Tibial nerve (tissue), 4 donors: Measurements from ENCODE around the gene USH1G. TPM values are rescaled to one million over a fixed set of nuclear protein-coding genes. Genes with fewer than 3 reads are reported as not detected.

Experiments used
- DNase-seq, 2 donors: peaks; one replicate each; pipeline ENCODE4 v3.0.0-alpha.2; 2019; ENCODE audit warnings: low spot score in 2 of 2
- H3K27ac ChIP-seq, 4 donors: fragments of 200-600 bp; sonication (generic) in 3 of 4; one replicate each; pipeline ENCODE4 v1.5.1; 2017 to 2019; ENCODE audit warnings: mild to moderate bottlenecking in 1 of 4
- H3K27me3 ChIP-seq, 2 donors: fragments of 200-600 bp; sonication (generic) in 1 of 2; one replicate each; pipeline versions ENCODE4 v1.5.1 to v1.6.0; 2017 to 2019
- H3K36me3 ChIP-seq, 3 donors: fragments of 200-600 bp; sonication (generic); one replicate each; pipeline ENCODE4 v1.5.1; 2018 to 2019
- H3K4me1 ChIP-seq, 4 donors: fragments of 200-600 bp; sonication (generic) in 3 of 4; one replicate each; pipeline ENCODE4 v1.5.1; 2017 to 2019
- H3K4me3 ChIP-seq, 4 donors: fragments of 200-600 bp; sonication (generic) in 3 of 4; one replicate each; pipeline ENCODE4 v1.5.1; 2017 to 2019; ENCODE audit warnings: mild to moderate bottlenecking in 1 of 4, moderate library complexity in 1 of 4
- H3K9me3 ChIP-seq, 4 donors: fragments of 200-600 bp; sonication (generic) in 3 of 4; one replicate each; pipeline ENCODE4 v1.5.1; 2017 to 2019
- CTCF ChIP-seq, 5 experiments: fragments of 200-600 bp in 3 of 5; fragments of 450-650 bp in 2 of 5; sonication (generic) in 3 of 5; IDR thresholded peaks; one replicate each; pipeline ENCODE4 v1.5.1; 2016 to 2019; ENCODE audit warnings: antibody characterized with exemption in 5 of 5, mild to moderate bottlenecking in 3 of 5, moderate library complexity in 2 of 5
- EP300 ChIP-seq, 2 donors: sonication (generic); formaldehyde crosslinking; IDR thresholded peaks; one replicate each; pipeline ENCODE4 v1.6.1; 2017; ENCODE audit warnings: antibody characterized with exemption in 2 of 2, mild to moderate bottlenecking in 1 of 2
- POLR2A ChIP-seq, 2 donors: fragments of 450-650 bp; IDR thresholded peaks; one replicate each; pipeline ENCODE4 v1.6.1; 2017; ENCODE audit warnings: antibody characterized with exemption in 2 of 2, mild to moderate bottlenecking in 2 of 2, moderate library complexity in 2 of 2
- whole genome bisulfite sequencing, 2 donors: methylation state at CpG; one replicate each; pipeline ENCODE4 v1.1.5; 2018; 5-methylcytosine and 5-hydroxymethylcytosine counted together
- total RNA-seq, 4 donors: library from RNA; depleted of rRNA; stranded (reverse); fragments of >200 nt; gene quantifications; one replicate each; pipeline ENCODE4 v1.1.0, GENCODE V29; 2016

USH1G gene
- total RNA-seq, 4 donors from 2014 or later: 0.87 TPM; not detected in 3

DNA sequence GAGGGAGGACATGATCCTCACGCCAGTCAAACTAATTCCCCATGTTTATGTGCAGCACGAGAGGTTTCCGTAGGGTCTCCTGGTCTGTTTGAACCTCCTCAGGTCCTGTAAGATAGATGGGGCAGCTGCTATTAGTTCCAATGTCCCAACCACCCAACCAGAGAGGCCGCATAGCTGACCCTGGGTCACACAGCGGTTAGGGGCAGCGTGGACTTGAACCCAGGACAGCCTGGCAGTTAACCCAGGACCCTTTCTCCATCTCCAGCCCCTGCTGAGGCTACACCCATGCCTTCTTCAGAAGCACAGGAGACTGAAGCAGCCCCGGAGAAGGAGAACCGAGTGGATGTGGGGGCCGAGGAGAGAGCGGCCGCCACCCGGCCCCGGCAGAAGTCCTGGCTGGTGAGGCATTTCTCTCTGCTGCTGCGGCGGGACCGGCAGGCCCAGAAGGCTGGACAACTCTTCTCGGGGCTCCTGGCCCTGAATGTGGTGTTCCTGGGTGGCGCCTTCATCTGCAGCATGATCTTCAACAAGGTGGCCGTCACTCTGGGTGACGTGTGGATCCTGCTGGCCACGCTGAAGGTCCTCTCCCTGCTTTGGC lies 18.2 kb upstream of the USH1G start:
- TF ChIP-seq CTCF (IDR thresholded peaks at IDR 0.05) (no peak), EP300 (IDR thresholded peaks at IDR 0.05) (no peak), POLR2A (IDR thresholded peaks at IDR 0.05) (no peak)
- 75 to 78% methylated on average over 15 to 18 of the region's 21 CpGs for WGBS, 2 donors
- Histone ChIP-seq H3K4me3 (no peak overlapping the region), H3K36me3 (no peaks in the 10 kb centered on the region), H3K27me3 (peaks cover 0 to 79% of the 10 kb centered on the region in 2 donors), H3K4me1 (peaks cover 0 to 2% (median under 1%) of the 10 kb centered on the region in 4 donors), H3K27ac (no peak overlapping the region), H3K9me3 (no peaks in the 10 kb centered on the region)
- DNase-seq: no peak

DNA sequence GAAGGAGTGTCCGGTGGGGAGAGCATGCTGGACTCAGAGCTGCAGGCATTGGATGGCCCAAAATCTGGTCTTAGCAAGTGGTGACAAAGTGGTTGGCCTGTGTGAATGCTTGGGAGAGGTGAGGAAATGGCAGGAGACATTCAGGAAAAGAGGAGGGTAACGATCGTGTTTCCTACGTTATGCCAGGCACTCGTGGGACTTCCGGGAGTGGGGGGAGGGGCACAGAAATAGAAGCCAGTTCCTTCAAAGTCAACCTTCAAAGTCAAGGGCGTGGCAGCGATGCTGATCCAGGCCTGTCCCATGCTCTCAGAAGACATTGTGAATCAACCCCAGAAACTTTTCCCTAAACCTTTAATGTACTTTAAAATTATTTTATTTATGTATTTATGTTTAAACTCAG lies 16.5 kb upstream of the USH1G start:
- 48 to 52% methylated on average over 8 of the region's 8 CpGs for WGBS, 2 donors
- DNase-seq: no peak
- Histone ChIP-seq H3K27me3 (peaks cover 0 to 92% of the 10 kb centered on the region in 2 donors), H3K4me1 (peaks cover 0 to 12% (median 3%) of the 10 kb centered on the region in 4 donors), H3K27ac (no peak overlapping the region), H3K9me3 (no peaks in the 10 kb centered on the region), H3K36me3 (no peaks in the 10 kb centered on the region), H3K4me3 (no peak overlapping the region)
- TF ChIP-seq EP300 (IDR thresholded peaks at IDR 0.05): no peak
- TF ChIP-seq CTCF (IDR thresholded peaks at IDR 0.05): no peak
- no peak for TF ChIP-seq POLR2A (IDR thresholded peaks at IDR 0.05)

DNA sequence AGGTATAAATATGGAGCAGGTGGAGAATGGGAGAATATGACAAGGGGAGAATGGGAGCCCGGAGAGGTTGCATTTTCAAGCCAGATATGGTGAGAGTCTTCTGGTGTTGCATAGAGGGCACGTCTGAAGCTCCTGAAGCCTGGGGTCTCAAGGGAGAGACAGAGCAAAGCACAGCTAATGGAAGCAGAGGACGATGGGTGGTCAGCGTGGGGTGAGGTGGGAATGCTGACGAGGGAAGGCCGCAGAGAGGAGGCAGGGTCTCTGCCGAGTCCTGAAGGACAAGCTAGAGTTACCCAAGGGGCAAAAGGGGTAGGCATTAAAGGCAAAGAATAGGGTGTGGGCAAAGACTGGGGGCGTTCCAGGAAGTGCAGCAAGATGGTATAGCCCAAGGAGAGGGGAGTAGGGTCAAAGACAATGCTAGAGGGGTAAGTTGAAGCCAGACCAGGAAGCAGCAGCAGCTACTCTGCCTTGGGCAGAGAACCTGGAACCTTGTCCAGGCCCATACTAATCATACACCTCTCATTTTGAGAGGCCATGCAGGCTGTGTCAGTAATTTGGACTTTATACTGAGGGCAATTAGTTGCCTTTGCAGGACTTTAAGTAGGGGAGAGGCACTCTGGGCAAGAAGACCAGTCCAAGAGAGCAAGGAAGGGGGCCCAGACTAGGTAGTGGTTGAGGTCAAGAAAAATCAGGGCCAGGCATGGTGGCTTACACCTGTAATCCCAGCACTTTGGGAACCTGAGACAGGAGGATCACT lies 15.3 kb upstream of the USH1G start:
- Histone ChIP-seq H3K4me3 (no peak overlapping the region), H3K4me1 (peaks cover 0 to 12% (median 3%) of the 10 kb centered on the region in 4 donors), H3K27ac (no peak overlapping the region), H3K9me3 (no peaks in the 10 kb centered on the region), H3K36me3 (no peaks in the 10 kb centered on the region), H3K27me3 (peaks cover 0 to 93% of the 10 kb centered on the region in 2 donors)
- DNase-seq: no peak
- TF ChIP-seq EP300 (IDR thresholded peaks at IDR 0.05) (no peak), POLR2A (IDR thresholded peaks at IDR 0.05) (no peak), CTCF (IDR thresholded peaks at IDR 0.05) (no peak)
- WGBS, 2 donors: 62 to 63% methylated on average over 8 of the region's 8 CpGs

DNA sequence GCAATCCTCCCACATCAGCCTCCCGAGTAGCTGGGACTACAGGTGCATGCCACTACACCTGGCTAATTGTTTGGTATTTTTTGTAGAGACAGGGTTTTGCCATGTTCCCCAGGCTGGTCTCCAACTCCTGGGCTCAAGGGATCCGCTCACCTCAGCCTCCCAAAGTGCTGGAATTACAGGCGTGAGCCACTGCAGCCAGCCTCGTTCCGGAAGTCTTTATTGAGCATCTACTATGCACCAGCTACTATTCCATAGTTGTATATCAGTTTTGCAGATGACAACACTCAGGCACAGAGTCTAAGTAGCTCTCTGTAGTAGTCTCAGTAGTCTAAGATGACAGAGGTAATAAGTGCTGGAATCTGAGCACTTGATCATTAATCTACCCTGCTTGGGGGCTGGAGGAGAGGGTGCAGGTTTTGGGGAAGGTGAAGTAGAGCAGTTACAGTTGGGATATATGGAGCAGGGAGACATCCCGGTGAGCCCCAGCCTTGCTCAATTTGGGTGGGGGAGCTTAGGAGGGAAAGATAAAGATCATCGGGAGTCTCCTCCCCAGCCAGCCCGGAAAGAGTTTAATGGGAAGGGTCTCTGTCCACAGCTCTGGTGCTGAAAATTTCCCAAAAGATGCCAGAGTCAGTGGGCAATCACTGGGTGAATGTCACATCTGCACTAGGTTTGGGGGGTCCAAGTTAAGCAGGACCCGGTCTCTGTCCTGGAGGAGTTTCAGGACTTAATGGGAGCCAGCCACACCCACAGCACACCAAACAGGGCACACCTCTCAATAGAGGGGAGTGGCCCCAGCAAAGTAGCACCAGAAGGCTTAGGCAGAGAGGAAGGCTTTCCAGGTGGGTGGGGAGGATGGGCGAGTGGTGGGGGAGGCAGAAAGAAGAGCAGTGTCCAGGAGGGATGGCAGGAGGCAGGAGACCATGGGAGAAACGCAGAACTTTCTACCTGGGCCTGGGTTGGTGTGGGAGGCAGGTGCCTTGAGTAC lies 14.3 kb upstream of the USH1G start:
- H3K36me3 ChIP-seq: no peaks in the 10 kb centered on the region
- H3K4me1 ChIP-seq: peaks cover 0 to 12% (median 3%) of the 10 kb centered on the region in 4 donors
- no peaks in the 10 kb centered on the region for H3K9me3 ChIP-seq
- no peak overlapping the region for H3K4me3 ChIP-seq
- no peak overlapping the region for H3K27ac ChIP-seq
- peaks cover 0 to 92% of the 10 kb centered on the region in 2 donors for H3K27me3 ChIP-seq
- DNase-seq: no peak
- TF ChIP-seq POLR2A (IDR thresholded peaks at IDR 0.05) (no peak), CTCF (IDR thresholded peaks at IDR 0.05) (no peak), EP300 (IDR thresholded peaks at IDR 0.05) (no peak)
- WGBS, 2 donors: 46 to 57% methylated on average over 11 of the region's 11 CpGs
